Lower leg skin (tissue), 4 donors: Measurements from ENCODE around the gene SAFB. TPM values are rescaled to one million over a fixed set of nuclear protein-coding genes. Genes with fewer than 3 reads are reported as not detected.

ENCODE experiments used
- DNase-seq, 2 donors: peaks; one replicate each; pipeline ENCODE4 v3.0.0-alpha.2; 2019; ENCODE audit warnings: low spot score in 2 of 2
- H3K4me3 ChIP-seq: fragments of 200-600 bp; sonication (generic); 2 replicates; pipeline ENCODE4 v1.5.1; 2017; ENCODE audit warnings: mild to moderate bottlenecking, low read depth; ENCODE audit not compliant: poor library complexity, severe bottlenecking
- POLR2A ChIP-seq, 2 donors: fragments of 450-650 bp; IDR thresholded peaks; one replicate each; pipeline ENCODE4 v1.6.1; 2016 to 2017; ENCODE audit warnings: antibody characterized with exemption in 2 of 2, mild to moderate bottlenecking in 1 of 2, moderate library complexity in 1 of 2
- WGBS, 2 donors: methylation state at CpG; one replicate each; pipeline ENCODE4 v1.1.5; 2018; 5-methylcytosine and 5-hydroxymethylcytosine counted together
- intact Hi-C: fragments of 100-400 bp; cut with DNase I; formaldehyde crosslinking; loops from one replicate; pipeline ENCODE4 v1.15.0; 2023; ENCODE audit warnings: low total_unique reads
- total RNA-seq, 4 donors: library from RNA; depleted of rRNA; stranded (reverse); fragments of >200 nt; gene quantifications; one replicate each; pipeline ENCODE4 v1.1.0, GENCODE V29; 2016
- TF ChIP-seq, protein P1 (sequence below), 3 donors: fragments of 450-650 bp; IDR thresholded peaks; one replicate each; pipeline ENCODE4 v1.5.1; 2016; ENCODE audit warnings: antibody characterized with exemption in 3 of 3, mild to moderate bottlenecking in 3 of 3, moderate library complexity in 2 of 3

SAFB gene
- total RNA-seq, 4 donors from 2014 or later = 41.6 to 136 (median 80.4) TPM

DNA sequence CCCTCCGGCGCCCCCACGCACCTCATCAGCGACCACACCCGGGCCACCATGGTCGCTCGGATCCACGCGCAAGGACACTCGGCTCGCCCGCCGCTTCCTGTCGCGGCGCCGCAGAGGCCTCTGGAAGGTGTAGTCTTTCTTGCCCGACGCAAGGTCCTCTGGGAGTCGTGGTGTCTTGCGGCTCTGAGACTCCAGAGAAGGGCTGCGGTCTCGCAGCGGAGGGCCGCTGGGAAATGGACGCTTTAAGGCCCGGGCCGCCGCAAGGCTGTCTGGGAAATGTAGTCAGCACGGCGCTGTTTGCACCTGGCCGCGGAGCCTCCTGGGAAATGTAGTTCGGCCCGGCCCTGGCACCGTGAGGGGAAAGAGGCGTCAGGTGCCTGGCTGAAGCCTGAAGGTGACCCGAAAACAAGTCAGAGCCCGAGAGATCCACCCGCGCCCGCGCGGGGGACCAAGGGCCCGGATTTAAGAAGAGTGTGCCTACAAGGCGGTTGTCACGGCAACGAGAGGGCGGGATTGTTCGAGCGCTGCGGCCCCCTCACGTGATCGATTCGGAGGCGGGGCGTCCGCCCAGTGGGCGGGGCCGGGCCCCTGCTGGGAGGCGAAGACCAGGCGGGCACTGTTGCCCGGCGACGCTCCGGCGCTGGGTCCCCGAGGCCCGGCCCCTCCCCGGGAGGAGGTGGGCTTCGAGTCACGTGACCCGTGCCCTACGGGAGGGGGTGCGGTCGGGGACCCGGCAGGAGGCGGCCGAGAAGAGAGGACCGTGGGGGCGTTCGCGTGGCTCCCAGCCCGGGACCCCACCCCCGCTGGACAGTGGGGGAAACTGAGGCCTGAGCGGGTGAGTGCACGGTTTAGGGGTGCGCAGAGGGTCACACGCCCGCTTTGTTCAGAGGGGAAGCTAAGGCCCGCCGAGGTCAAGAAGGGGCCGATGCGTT, 57.8 kb downstream of the SAFB start, which contains the start of the genes HSD11B1L and MICOS13:
Gene HSD11B1L (plus strand): TSS at position 591 of the 932 bp plus-strand sequence. CDS start 3,806 bp downstream, outside the sequence.
Gene MICOS13 (minus strand): TSS at position 80 of the 932 bp plus-strand sequence. CDS start 30 bp downstream, at position 50.
- no peak for TF ChIP-seq POLR2A (IDR thresholded peaks at IDR 0.05)
- TF ChIP-seq, protein P1, sequence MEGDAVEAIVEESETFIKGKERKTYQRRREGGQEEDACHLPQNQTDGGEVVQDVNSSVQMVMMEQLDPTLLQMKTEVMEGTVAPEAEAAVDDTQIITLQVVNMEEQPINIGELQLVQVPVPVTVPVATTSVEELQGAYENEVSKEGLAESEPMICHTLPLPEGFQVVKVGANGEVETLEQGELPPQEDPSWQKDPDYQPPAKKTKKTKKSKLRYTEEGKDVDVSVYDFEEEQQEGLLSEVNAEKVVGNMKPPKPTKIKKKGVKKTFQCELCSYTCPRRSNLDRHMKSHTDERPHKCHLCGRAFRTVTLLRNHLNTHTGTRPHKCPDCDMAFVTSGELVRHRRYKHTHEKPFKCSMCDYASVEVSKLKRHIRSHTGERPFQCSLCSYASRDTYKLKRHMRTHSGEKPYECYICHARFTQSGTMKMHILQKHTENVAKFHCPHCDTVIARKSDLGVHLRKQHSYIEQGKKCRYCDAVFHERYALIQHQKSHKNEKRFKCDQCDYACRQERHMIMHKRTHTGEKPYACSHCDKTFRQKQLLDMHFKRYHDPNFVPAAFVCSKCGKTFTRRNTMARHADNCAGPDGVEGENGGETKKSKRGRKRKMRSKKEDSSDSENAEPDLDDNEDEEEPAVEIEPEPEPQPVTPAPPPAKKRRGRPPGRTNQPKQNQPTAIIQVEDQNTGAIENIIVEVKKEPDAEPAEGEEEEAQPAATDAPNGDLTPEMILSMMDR (IDR thresholded peaks at IDR 0.05) = no peak
- peak within 1 kb of the TSS; percentile 97 for H3K4me3 ChIP-seq
- 1% methylated on average over 61 to 85 of the region's 94 CpGs for WGBS, 2 donors
- intact Hi-C loops = loop anchor here (10.0 kb wide), 1 partner anchor 636 kb away; no protein-coding TSS in a partner anchor
- peak; percentile 99 for DNase-seq

- intact Hi-C loops = loop anchor here (10.0 kb wide), 1 partner anchor 637 kb away; no protein-coding TSS in a partner anchor
- DNase-seq = no peak
- 63 to 65% methylated on average over 17 of the region's 17 CpGs for WGBS, 2 donors
- H3K4me3 ChIP-seq = no peak overlapping the region
- TF ChIP-seq, protein P1 (IDR thresholded peaks at IDR 0.05) = no peak
- TF ChIP-seq POLR2A (IDR thresholded peaks at IDR 0.05) = no peak
Observed at GRCh38 chr19:5681391-5682106, 58.7 kb downstream of the SAFB start.

- 90 to 91% methylated on average over 3 of the region's 3 CpGs for WGBS, 2 donors
- intact Hi-C loops = loop anchor here (10.0 kb wide), 1 partner anchor 637 kb away; no protein-coding TSS in a partner anchor
- TF ChIP-seq, protein P1 (IDR thresholded peaks at IDR 0.05) = no peak
- no peak for TF ChIP-seq POLR2A (IDR thresholded peaks at IDR 0.05)
Observed at GRCh38 chr19:5682107-5682482, 59.2 kb downstream of the SAFB start.

GRCh38 chr19:5683177-5683886, 60.4 kb downstream of the SAFB start:
- TF ChIP-seq, protein P1 (IDR thresholded peaks at IDR 0.05) = no peak
- TF ChIP-seq POLR2A (IDR thresholded peaks at IDR 0.05) = no peak
- no peak overlapping the region for H3K4me3 ChIP-seq
- 82 to 83% methylated on average over 10 of the region's 10 CpGs for whole genome bisulfite sequencing, 2 donors
- DNase-seq = no peak
- intact Hi-C loops = loop anchor here (10.0 kb wide), 1 partner anchor 639 kb away; no protein-coding TSS in a partner anchor

More at GRCh38 chr19:5682107-5682482, 59.2 kb downstream of the SAFB start:
- no peak overlapping the region for H3K4me3 ChIP-seq
- peak in 1 of 2 donors; percentile 85 for DNase-seq
